Loucy (cell line): ENCODE data around the gene STK4.

ENCODE experiments used
- H2AFZ ChIP-seq: fragments of 200-600 bp; sonication (generic); 2 replicates; pipeline ENCODE4 v1.6.0; 2016; ENCODE audit warnings: antibody characterized with exemption, mild to moderate bottlenecking, low read length, moderate library complexity
- H3F3A ChIP-seq: fragments of 200-600 bp; 2 replicates; pipeline ENCODE4 v1.6.0; 2016; ENCODE audit warnings: antibody characterized with exemption, low read depth, mild to moderate bottlenecking
- H3K27me3 ChIP-seq: fragments of 200-600 bp; sonication (generic); 2 replicates; pipeline ENCODE4 v1.6.1; 2014; ENCODE audit warnings: low read length, mild to moderate bottlenecking; ENCODE audit not compliant: insufficient read depth, poor library complexity, severe bottlenecking
- H3K36me3 ChIP-seq: fragments of 200-600 bp; sonication (generic); 2 replicates; pipeline ENCODE4 v1.6.1; 2016; ENCODE audit warnings: low read length; ENCODE audit not compliant: insufficient read depth
- H3K4me1 ChIP-seq: fragments of 200-600 bp; sonication (generic); 2 replicates; pipeline ENCODE4 v1.5.1; 2014; ENCODE audit warnings: low read length, mild to moderate bottlenecking; ENCODE audit not compliant: insufficient read depth, poor library complexity, severe bottlenecking
- H3K4me2 ChIP-seq: fragments of 200-600 bp; sonication (generic); 2 replicates; pipeline ENCODE4 v1.6.0; 2014; ENCODE audit warnings: antibody characterized with exemption, low read length, low read depth, mild to moderate bottlenecking; ENCODE audit not compliant: poor library complexity, severe bottlenecking
- H3K4me3 ChIP-seq: fragments of 200-600 bp; sonication (generic); 2 replicates; pipeline ENCODE4 v1.5.1; 2014; ENCODE audit warnings: low read length, mild to moderate bottlenecking, mixed read lengths; ENCODE audit not compliant: poor library complexity, severe bottlenecking
- H3K79me2 ChIP-seq: fragments of 200-600 bp; sonication (generic); 2 replicates; pipeline ENCODE4 v1.6.1; 2014; ENCODE audit warnings: low read length; ENCODE audit not compliant: insufficient read depth
- H3K9ac ChIP-seq: fragments of 200-600 bp; sonication (generic); 2 replicates; pipeline ENCODE4 v1.6.0; 2014; ENCODE audit warnings: mild to moderate bottlenecking, low read depth, low read length, moderate library complexity; ENCODE audit not compliant: poor library complexity, severe bottlenecking
- H3K9me2 ChIP-seq: fragments of 200-600 bp; sonication (generic); replicated peaks from 2 replicates; pipeline ENCODE4 v1.6.1; 2016; ENCODE audit warnings: low read depth, low read length, mixed read lengths
- H3K9me3 ChIP-seq: fragments of 200-600 bp; sonication (generic); 2 replicates; pipeline ENCODE4 v1.6.1; 2014; ENCODE audit warnings: mild to moderate bottlenecking, antibody characterized with exemption, low read length, low read depth; ENCODE audit not compliant: insufficient read depth
- H4K20me1 ChIP-seq: fragments of 200-600 bp; sonication (generic); 2 replicates; pipeline ENCODE4 v1.6.0; 2014; ENCODE audit warnings: antibody characterized with exemption, low read length, mild to moderate bottlenecking; ENCODE audit not compliant: insufficient read depth, poor library complexity, severe bottlenecking
- EZH2phosphoT487 ChIP-seq: fragments of 200-600 bp; IDR thresholded peaks from 2 replicates; pipeline ENCODE4 v1.6.1; 2018; ENCODE audit warnings: antibody characterized with exemption, mild to moderate bottlenecking, moderate library complexity, borderline replicate concordance
- TF ChIP-seq, protein P1 (sequence below): fragments of 200-600 bp; sonication (generic); conservative IDR thresholded peaks from 2 replicates; pipeline ENCODE4 v1.5.1; 2014; ENCODE audit warnings: mild to moderate bottlenecking, antibody characterized with exemption, low read length

The STK4 gene

DNA sequence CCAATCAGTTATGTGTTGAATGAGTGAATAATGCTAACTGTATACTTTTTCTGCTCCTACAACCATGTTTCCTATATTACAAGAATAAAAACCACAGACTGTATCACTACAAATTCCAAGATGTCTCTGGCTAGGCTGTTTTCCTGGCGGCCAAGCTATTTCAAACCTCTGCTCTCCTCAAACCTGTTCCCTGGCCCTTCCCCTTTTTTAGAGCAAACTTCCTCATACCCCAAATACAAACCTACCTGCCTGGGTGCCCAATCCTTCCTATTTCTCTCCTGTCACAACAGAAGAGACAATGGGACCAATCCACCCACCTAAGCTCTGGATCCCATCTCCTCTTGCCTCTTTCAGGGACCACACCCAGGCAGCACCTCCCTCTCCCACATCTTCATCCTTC, 13.6 kb upstream of the STK4 start:
- Histone ChIP-seq H3K4me3 (no peak overlapping the region), H3K9ac (no peak overlapping the region), H3F3A (no peaks in the 10 kb centered on the region), H3K9me2 (no peaks in the 10 kb centered on the region), H2AFZ (no peak overlapping the region), H3K9me3 (no peaks in the 10 kb centered on the region), H3K27me3 (no peaks in the 10 kb centered on the region), H3K4me1 (peaks cover 9% of the 10 kb centered on the region), H3K36me3 (peaks cover 85% of the 10 kb centered on the region), H3K4me2 (no peak overlapping the region), H4K20me1 (peaks cover 4% of the 10 kb centered on the region), H3K79me2 (peaks cover 23% of the 10 kb centered on the region)
- TF ChIP-seq EZH2phosphoT487: no peak
- TF ChIP-seq, protein P1, sequence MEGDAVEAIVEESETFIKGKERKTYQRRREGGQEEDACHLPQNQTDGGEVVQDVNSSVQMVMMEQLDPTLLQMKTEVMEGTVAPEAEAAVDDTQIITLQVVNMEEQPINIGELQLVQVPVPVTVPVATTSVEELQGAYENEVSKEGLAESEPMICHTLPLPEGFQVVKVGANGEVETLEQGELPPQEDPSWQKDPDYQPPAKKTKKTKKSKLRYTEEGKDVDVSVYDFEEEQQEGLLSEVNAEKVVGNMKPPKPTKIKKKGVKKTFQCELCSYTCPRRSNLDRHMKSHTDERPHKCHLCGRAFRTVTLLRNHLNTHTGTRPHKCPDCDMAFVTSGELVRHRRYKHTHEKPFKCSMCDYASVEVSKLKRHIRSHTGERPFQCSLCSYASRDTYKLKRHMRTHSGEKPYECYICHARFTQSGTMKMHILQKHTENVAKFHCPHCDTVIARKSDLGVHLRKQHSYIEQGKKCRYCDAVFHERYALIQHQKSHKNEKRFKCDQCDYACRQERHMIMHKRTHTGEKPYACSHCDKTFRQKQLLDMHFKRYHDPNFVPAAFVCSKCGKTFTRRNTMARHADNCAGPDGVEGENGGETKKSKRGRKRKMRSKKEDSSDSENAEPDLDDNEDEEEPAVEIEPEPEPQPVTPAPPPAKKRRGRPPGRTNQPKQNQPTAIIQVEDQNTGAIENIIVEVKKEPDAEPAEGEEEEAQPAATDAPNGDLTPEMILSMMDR: no peak

DNA sequence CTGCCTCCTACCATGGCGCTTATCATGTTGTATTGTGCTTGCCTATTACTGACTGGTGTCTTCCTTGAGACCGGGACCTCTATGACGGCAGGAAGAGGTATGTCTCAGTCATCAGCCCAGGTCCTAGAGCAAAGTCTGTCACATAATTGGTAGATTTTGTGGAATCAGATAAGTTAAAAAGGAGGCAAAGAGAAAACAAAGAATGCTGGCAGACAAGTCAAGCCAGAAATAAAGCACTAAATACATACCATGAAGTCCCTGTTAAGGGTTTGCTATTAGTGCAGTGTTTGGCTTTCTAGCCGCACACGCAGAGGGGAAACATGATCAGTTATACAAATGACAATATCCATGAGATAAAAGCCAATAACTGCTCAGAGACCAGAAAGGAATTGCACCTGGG, 12.1 kb upstream of the STK4 start:
- H3K36me3 ChIP-seq: peaks cover 70% of the 10 kb centered on the region
- H3K9ac ChIP-seq: no peak overlapping the region
- H3K79me2 ChIP-seq: peaks cover 38% of the 10 kb centered on the region
- no peak for TF ChIP-seq EZH2phosphoT487
- H3K9me3 ChIP-seq: no peaks in the 10 kb centered on the region
- H3K27me3 ChIP-seq: no peaks in the 10 kb centered on the region
- no peak overlapping the region for H3K4me3 ChIP-seq
- H3F3A ChIP-seq: no peaks in the 10 kb centered on the region
- H2AFZ ChIP-seq: no peak overlapping the region
- no peak overlapping the region for H3K4me2 ChIP-seq
- no peaks in the 10 kb centered on the region for H3K9me2 ChIP-seq
- H3K4me1 ChIP-seq: peaks cover 22% of the 10 kb centered on the region
- peaks cover 13% of the 10 kb centered on the region for H4K20me1 ChIP-seq

DNA sequence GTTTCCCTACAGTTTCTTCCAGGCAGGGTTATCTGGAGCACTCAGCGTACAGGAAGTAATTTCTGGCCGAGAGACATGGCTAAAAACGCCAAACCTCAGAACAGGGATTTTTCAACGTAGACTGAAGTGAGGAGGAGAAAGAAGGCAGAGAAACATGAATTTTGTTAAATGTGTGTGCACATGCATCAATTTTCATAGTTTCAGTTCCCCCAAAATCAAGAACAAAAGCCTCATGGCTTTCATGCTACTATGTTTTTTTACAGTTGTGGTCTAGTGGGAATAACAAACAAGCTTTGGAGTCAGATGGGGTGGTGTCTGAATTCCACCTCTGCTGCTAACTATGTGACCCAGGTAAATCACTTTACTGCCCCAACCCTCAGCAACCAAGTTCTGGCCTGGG, 11.0 kb upstream of the STK4 start:
- peaks cover 20% of the 10 kb centered on the region for H4K20me1 ChIP-seq
- no peak overlapping the region for H2AFZ ChIP-seq
- H3F3A ChIP-seq: no peaks in the 10 kb centered on the region
- H3K9ac ChIP-seq: no peak overlapping the region
- H3K9me3 ChIP-seq: no peaks in the 10 kb centered on the region
- H3K9me2 ChIP-seq: no peaks in the 10 kb centered on the region
- peaks cover 48% of the 10 kb centered on the region for H3K79me2 ChIP-seq
- peaks cover 28% of the 10 kb centered on the region for H3K4me1 ChIP-seq
- H3K36me3 ChIP-seq: peaks cover 63% of the 10 kb centered on the region
- TF ChIP-seq, protein P1: no peak
- TF ChIP-seq EZH2phosphoT487: no peak
- no peak overlapping the region for H3K4me3 ChIP-seq
- H3K27me3 ChIP-seq: no peaks in the 10 kb centered on the region
- no peak overlapping the region for H3K4me2 ChIP-seq

DNA sequence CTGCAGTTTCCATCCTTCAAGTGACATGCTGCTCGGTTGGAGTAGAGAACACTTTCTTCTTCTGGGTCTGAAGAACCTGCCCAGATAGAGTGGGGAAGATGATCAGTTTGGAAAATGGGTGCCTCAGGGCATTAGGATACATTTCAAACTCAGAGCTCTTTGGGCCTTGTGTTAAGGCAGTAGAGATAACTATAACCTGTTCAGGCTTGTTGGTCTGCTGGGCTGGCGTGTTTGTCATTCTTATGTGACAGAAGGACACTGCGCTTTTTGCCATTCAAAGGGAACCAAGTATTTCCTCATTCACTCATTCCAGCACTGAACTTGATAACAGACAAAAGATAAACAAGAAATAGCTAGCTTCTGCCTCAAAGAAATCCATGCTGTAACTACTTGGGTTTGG, 9.9 kb upstream of the STK4 start:
- Histone ChIP-seq H3K27me3 (no peaks in the 10 kb centered on the region), H3K9ac (no peak overlapping the region), H3F3A (no peaks in the 10 kb centered on the region), H4K20me1 (peaks cover 20% of the 10 kb centered on the region), H2AFZ (no peak overlapping the region), H3K4me1 (peaks cover 39% of the 10 kb centered on the region), H3K9me2 (no peaks in the 10 kb centered on the region), H3K4me3 (no peak overlapping the region), H3K79me2 (peaks cover 48% of the 10 kb centered on the region), H3K4me2 (peak overlapping the region; percentile 88), H3K9me3 (no peaks in the 10 kb centered on the region), H3K36me3 (peaks cover 52% of the 10 kb centered on the region)
- TF ChIP-seq EZH2phosphoT487: no peak
- TF ChIP-seq, protein P1: no peak
